OCI-LY3 (cell line): ENCODE measurements around the gene JAG2.

Source experiments
- CTCF ChIP-seq: fragments of 200-600, 300-600 bp; sonication (generic); IDR thresholded peaks from 2 replicates; pipeline ENCODE4 v1.5.1; 2014; ENCODE audit warnings: antibody characterized with exemption, low read length, low read depth
- EZH2phosphoT487 ChIP-seq: fragments of 200-600 bp; shearing (Covaris generic); IDR thresholded peaks from 2 replicates; pipeline ENCODE4 v1.6.1; 2018; ENCODE audit warnings: antibody characterized with exemption, mixed run types, low read depth

- no peak for TF ChIP-seq CTCF
- no peak for TF ChIP-seq EZH2phosphoT487
Measured at GRCh38 chr14:105096206-105096875, 72.2 kb downstream of the JAG2 start.
